ENCODE measurements around the gene TMED5. TPM values are rescaled to one million over a fixed set of nuclear protein-coding genes. Genes with fewer than 3 reads are reported as not detected.

The TMED5 gene
- total RNA-seq, 1 experiment from 2014 or later, result 80.5 TPM

GRCh38 chr1:93154898-93155297 is 25.3 kb downstream of the TMED5 start:
- BruUV-seq (replicated peaks), result no TSS peak
- no peak overlapping the region for H3K4me3 Mint-ChIP-seq (ENCODE audit: unreplicated experiment)
- H3K27ac Mint-ChIP-seq (ENCODE audit: low read depth, unreplicated experiment), result no peak overlapping the region
- ChIA-PET POLR2A (interaction anchor here (0.7 to 2.3 kb wide), 4 partner anchors 9 to 76 kb away, joined by 3 to 8 read pairs (median 3); partner anchors contain the start of gene MTF2), CTCF (no interaction called here)
- intact Hi-C loops (cut with micrococcal nuclease), result no loop called here
- peaks cover 95% of the 10 kb centered on the region for H3K36me3 Mint-ChIP-seq (ENCODE audit: insufficient read depth, unreplicated experiment)
- no peaks in the 10 kb centered on the region for H3K27me3 Mint-ChIP-seq (ENCODE audit: insufficient read depth, unreplicated experiment)
- no peaks in the 10 kb centered on the region for H3K9me3 Mint-ChIP-seq (ENCODE audit: unreplicated experiment)
- no peak for DNase-seq (ENCODE audit: unreplicated experiment)
- no peak for TF ChIP-seq CTCF (IDR thresholded peaks at IDR 0.05; ENCODE audit: unreplicated experiment)
- H3K4me1 Mint-ChIP-seq (ENCODE audit: insufficient read depth, unreplicated experiment), result no peaks in the 10 kb centered on the region

GRCh38 chr1:93152835-93153234 is 27.4 kb downstream of the TMED5 start:
- H3K9me3 Mint-ChIP-seq (ENCODE audit: unreplicated experiment), result no peaks in the 10 kb centered on the region
- no TSS peak for BruUV-seq (replicated peaks)
- intact Hi-C loops (cut with micrococcal nuclease), result no loop called here
- no peaks in the 10 kb centered on the region for H3K4me1 Mint-ChIP-seq (ENCODE audit: insufficient read depth, unreplicated experiment)
- DNase-seq (ENCODE audit: unreplicated experiment), result no peak
- H3K27me3 Mint-ChIP-seq (ENCODE audit: insufficient read depth, unreplicated experiment), result no peaks in the 10 kb centered on the region
- POLR2A ChIA-PET, result interaction anchor here (0.7 to 2.8 kb wide), 4 partner anchors 11 to 74 kb away, joined by 3 to 8 read pairs (median 6); partner anchors contain the start of gene MTF2
- H3K4me3 Mint-ChIP-seq (ENCODE audit: unreplicated experiment), result no peak overlapping the region
- H3K36me3 Mint-ChIP-seq (ENCODE audit: insufficient read depth, unreplicated experiment), result peaks cover 95% of the 10 kb centered on the region
- H3K27ac Mint-ChIP-seq (ENCODE audit: low read depth, unreplicated experiment), result no peak overlapping the region
- no peak for TF ChIP-seq CTCF (IDR thresholded peaks at IDR 0.05; ENCODE audit: unreplicated experiment)
- CTCF ChIA-PET, result no interaction called here

GRCh38 chr1:93151474-93151873 is 28.7 kb downstream of the TMED5 start:
- TF ChIP-seq CTCF (IDR thresholded peaks at IDR 0.05; ENCODE audit: unreplicated experiment), result no peak
- BruUV-seq (replicated peaks), result no TSS peak

GRCh38 chr1:93150729-93151128 is 29.5 kb downstream of the TMED5 start:
- H3K27ac Mint-ChIP-seq (ENCODE audit: low read depth, unreplicated experiment), result no peak overlapping the region
- POLR2A ChIA-PET, result interaction anchor here (1.8 to 2.8 kb wide), 2 partner anchors 10 to 15 kb away, joined by 6 to 7 read pairs; no protein-coding TSS in a partner anchor
- no peaks in the 10 kb centered on the region for H3K4me1 Mint-ChIP-seq (ENCODE audit: insufficient read depth, unreplicated experiment)
- no peak for TF ChIP-seq CTCF (IDR thresholded peaks at IDR 0.05; ENCODE audit: unreplicated experiment)
- no TSS peak for BruUV-seq (replicated peaks)
- peaks cover 78% of the 10 kb centered on the region for H3K36me3 Mint-ChIP-seq (ENCODE audit: insufficient read depth, unreplicated experiment)
- intact Hi-C loops (cut with micrococcal nuclease), result no loop called here
- H3K9me3 Mint-ChIP-seq (ENCODE audit: unreplicated experiment), result no peaks in the 10 kb centered on the region
- DNase-seq (ENCODE audit: unreplicated experiment), result no peak
- CTCF ChIA-PET, result interaction anchor here (0.6 kb wide), 1 partner anchor 65 kb away, joined by 4 read pairs; no protein-coding TSS in a partner anchor
- no peaks in the 10 kb centered on the region for H3K27me3 Mint-ChIP-seq (ENCODE audit: insufficient read depth, unreplicated experiment)
- H3K4me3 Mint-ChIP-seq (ENCODE audit: unreplicated experiment), result no peak overlapping the region

More at GRCh38 chr1:93151474-93151873, 28.7 kb downstream of the TMED5 start:
- ChIA-PET CTCF (no interaction called here), POLR2A (interaction anchor here (2.8 kb wide), 1 partner anchor 14 kb away, joined by 7 read pairs; no protein-coding TSS in a partner anchor)
- intact Hi-C loops (cut with micrococcal nuclease), result no loop called here
- DNase-seq (ENCODE audit: unreplicated experiment), result no peak
- H3K9me3 Mint-ChIP-seq (ENCODE audit: unreplicated experiment), result no peaks in the 10 kb centered on the region
- peaks cover 86% of the 10 kb centered on the region for H3K36me3 Mint-ChIP-seq (ENCODE audit: insufficient read depth, unreplicated experiment)
- no peaks in the 10 kb centered on the region for H3K4me1 Mint-ChIP-seq (ENCODE audit: insufficient read depth, unreplicated experiment)
- no peak overlapping the region for H3K4me3 Mint-ChIP-seq (ENCODE audit: unreplicated experiment)
- no peak overlapping the region for H3K27ac Mint-ChIP-seq (ENCODE audit: low read depth, unreplicated experiment)
- H3K27me3 Mint-ChIP-seq (ENCODE audit: insufficient read depth, unreplicated experiment), result no peaks in the 10 kb centered on the region

Data from MCF 10A (cell line).